Parathyroid adenoma (tissue), 2 donors: ENCODE data around the gene SLC11A2.

ENCODE experiments used
- H2AFZ ChIP-seq: fragments of 300-600 bp; sonication (generic); one replicate; pipeline ENCODE4 v1.7.0; 2017; ENCODE audit warnings: antibody characterized with exemption, mild to moderate bottlenecking
- H3K27ac ChIP-seq: fragments of 300-600 bp; sonication (generic); one replicate; pipeline ENCODE4 v1.7.0; 2017
- H3K27me3 ChIP-seq: fragments of 300-600 bp; sonication (generic); one replicate; pipeline ENCODE4 v1.7.0; 2017; ENCODE audit warnings: low read length; ENCODE audit not compliant: control insufficient read depth, insufficient read depth
- H3K36me3 ChIP-seq: fragments of 300-600 bp; sonication (generic); one replicate; pipeline ENCODE4 v1.7.0; 2017; ENCODE audit warnings: low read length; ENCODE audit not compliant: control insufficient read depth, insufficient read depth
- H3K4me1 ChIP-seq: fragments of 300-600 bp; sonication (generic); one replicate; pipeline ENCODE4 v1.7.0; 2017; ENCODE audit warnings: control low read depth
- H3K4me2 ChIP-seq: fragments of 300-600 bp; sonication (generic); one replicate; pipeline ENCODE4 v1.7.0; 2017; ENCODE audit warnings: low read length
- H3K4me3 ChIP-seq: fragments of 300-600 bp; sonication (generic); one replicate; pipeline ENCODE4 v1.7.0; 2017; ENCODE audit warnings: low read depth, low read length
- H3K79me2 ChIP-seq: fragments of 300-600 bp; sonication (generic); one replicate; pipeline ENCODE4 v1.7.0; 2017; ENCODE audit warnings: control low read depth
- H3K9ac ChIP-seq: fragments of 300-600 bp; sonication (generic); one replicate; pipeline ENCODE4 v1.7.0; 2017; ENCODE audit warnings: mild to moderate bottlenecking
- H3K9me3 ChIP-seq: fragments of 300-600 bp; sonication (generic); one replicate; pipeline ENCODE4 v1.7.0; 2017; ENCODE audit warnings: low read length; ENCODE audit not compliant: control insufficient read depth
- TF ChIP-seq, protein P1 (sequence below): fragments of 300-600 bp; sonication (generic); IDR thresholded peaks from one replicate; pipeline ENCODE4 v1.7.0; 2017; ENCODE audit warnings: antibody characterized with exemption, mild to moderate bottlenecking
- donor health status: primary hyperparathyroidism.

SLC11A2 gene

DNA sequence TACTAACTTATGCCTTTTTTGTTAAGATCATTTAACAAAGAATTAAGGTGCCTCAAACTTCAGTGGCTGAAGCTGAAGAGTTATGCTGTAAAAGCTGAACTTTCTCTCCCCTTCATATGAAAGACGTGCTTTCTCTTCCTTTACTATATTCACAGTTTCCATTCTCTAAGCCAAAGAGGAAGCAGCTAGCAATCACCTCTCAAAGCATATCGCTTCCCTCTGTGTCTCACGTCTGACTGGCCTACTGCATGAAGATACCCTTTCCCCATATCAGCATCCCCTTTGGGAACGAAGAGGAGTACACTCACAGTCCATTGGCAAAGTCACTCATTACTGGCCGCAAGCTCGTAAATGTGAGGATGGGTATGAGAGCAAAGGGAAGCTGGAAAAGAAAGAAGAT lies 34.9 kb downstream of the SLC11A2 start:
- Histone ChIP-seq H3K27ac (no peak overlapping the region), H3K4me2 (no peak overlapping the region), H2AFZ (no peak overlapping the region), H3K79me2 (no peaks in the 10 kb centered on the region), H3K4me3 (no peak overlapping the region), H3K27me3 (no peaks in the 10 kb centered on the region), H3K36me3 (no peaks in the 10 kb centered on the region), H3K4me1 (no peaks in the 10 kb centered on the region), H3K9me3 (no peaks in the 10 kb centered on the region), H3K9ac (no peak overlapping the region)
- TF ChIP-seq, protein P1, sequence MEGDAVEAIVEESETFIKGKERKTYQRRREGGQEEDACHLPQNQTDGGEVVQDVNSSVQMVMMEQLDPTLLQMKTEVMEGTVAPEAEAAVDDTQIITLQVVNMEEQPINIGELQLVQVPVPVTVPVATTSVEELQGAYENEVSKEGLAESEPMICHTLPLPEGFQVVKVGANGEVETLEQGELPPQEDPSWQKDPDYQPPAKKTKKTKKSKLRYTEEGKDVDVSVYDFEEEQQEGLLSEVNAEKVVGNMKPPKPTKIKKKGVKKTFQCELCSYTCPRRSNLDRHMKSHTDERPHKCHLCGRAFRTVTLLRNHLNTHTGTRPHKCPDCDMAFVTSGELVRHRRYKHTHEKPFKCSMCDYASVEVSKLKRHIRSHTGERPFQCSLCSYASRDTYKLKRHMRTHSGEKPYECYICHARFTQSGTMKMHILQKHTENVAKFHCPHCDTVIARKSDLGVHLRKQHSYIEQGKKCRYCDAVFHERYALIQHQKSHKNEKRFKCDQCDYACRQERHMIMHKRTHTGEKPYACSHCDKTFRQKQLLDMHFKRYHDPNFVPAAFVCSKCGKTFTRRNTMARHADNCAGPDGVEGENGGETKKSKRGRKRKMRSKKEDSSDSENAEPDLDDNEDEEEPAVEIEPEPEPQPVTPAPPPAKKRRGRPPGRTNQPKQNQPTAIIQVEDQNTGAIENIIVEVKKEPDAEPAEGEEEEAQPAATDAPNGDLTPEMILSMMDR: no peak

DNA sequence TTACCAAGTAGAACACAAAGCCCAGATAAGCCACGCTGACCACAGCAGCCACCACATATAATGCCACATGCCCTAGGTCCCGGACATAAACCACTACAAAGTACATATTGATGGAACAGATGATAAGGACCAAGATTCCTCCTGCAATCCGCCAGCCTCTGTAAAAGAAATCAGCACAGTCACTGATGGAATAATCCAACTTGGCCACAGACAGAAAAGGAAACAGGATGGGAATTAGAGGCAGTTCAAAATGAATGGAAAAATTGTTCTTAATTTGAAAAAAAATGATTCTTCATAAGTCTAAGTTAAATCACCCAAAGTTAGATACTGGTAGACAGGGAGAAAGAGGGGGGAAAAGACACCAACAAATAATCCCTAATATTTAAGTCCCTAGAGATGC lies 35.4 kb downstream of the SLC11A2 start:
- Histone ChIP-seq H3K4me1 (no peaks in the 10 kb centered on the region), H3K79me2 (no peaks in the 10 kb centered on the region), H3K27ac (no peak overlapping the region), H3K27me3 (no peaks in the 10 kb centered on the region), H3K9ac (no peak overlapping the region), H3K36me3 (no peaks in the 10 kb centered on the region), H3K9me3 (no peaks in the 10 kb centered on the region), H2AFZ (no peak overlapping the region), H3K4me3 (no peak overlapping the region), H3K4me2 (no peak overlapping the region)
- TF ChIP-seq, protein P1: no peak

DNA sequence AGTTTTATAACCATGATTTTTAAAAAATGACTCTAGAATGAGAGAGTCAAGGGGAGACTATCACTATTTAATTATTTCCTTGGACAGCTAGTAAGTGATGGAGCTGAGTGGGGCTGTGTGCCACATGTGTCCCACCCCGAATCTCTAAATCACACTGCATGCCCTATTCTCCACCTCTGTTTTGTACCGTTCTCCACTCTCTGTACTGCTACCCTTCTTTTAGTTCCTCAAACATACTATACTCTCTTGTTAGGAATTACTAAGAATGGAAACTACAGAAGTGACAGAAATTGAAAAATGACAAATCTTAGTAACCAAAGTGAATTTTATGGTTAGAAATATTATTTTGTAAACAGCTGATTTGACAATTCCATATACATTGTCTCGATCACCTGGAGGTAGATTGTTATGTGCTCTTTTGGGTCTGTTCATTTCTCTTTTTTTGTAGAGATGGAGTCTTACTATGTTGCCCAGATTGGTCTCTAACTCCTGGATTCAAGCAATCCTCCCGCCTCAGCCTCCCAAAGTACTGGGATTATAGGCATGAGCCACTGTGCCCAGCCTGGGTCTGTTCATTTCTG lies 35.9 kb downstream of the SLC11A2 start:
- Histone ChIP-seq H3K4me3 (no peak overlapping the region), H3K79me2 (no peaks in the 10 kb centered on the region), H2AFZ (no peak overlapping the region), H3K9me3 (no peaks in the 10 kb centered on the region), H3K27ac (no peak overlapping the region), H3K27me3 (no peaks in the 10 kb centered on the region), H3K9ac (no peak overlapping the region), H3K4me1 (no peaks in the 10 kb centered on the region), H3K4me2 (no peak overlapping the region), H3K36me3 (no peaks in the 10 kb centered on the region)
- TF ChIP-seq, protein P1: no peak

DNA sequence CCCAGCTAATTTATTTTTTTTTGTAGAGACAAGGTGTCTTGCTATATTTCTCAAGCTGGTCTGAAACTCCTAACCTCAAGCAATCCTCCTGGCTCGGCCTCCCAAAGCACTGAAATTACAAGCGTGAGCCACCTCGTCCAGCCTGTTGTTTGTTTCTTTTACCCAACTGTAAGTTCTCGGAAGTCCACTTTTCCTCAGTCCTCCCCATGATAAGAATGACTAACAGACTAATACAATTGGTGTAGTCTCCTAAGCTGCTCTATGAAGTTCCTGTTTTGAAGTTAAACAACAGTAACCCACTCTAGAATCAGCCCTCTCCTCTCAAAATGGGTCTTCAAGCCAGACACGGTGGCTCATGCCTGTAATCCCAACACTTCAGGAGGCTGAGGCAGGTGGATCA lies 37.3 kb downstream of the SLC11A2 start:
- H3K4me2 ChIP-seq: no peak overlapping the region
- H3K4me3 ChIP-seq: no peak overlapping the region
- no peak overlapping the region for H2AFZ ChIP-seq
- no peaks in the 10 kb centered on the region for H3K4me1 ChIP-seq
- H3K27me3 ChIP-seq: no peaks in the 10 kb centered on the region
- H3K79me2 ChIP-seq: no peaks in the 10 kb centered on the region
- no peak overlapping the region for H3K9ac ChIP-seq
- no peak overlapping the region for H3K27ac ChIP-seq
- no peaks in the 10 kb centered on the region for H3K36me3 ChIP-seq
- TF ChIP-seq, protein P1: no peak
- no peaks in the 10 kb centered on the region for H3K9me3 ChIP-seq

DNA sequence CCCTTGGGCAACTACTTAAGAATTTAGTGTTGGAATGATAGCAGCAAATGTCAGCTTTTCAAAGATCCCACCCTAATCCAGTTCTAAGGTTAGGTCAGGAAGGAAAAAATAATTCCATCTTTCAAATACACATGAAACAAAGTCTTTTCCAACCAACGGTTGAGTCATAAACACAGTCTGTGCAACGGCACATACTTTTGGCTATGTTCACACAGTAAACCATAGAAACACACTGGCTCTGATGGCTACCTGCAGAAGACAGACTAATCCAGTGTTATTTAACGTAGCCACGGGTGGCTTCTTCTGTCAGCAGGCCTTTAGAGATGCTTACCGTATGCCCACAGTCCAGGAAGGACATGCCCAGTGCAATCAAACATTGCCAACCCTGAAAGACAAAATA lies 38.1 kb downstream of the SLC11A2 start:
- TF ChIP-seq, protein P1: no peak
- Histone ChIP-seq H3K9ac (no peak overlapping the region), H3K27me3 (no peaks in the 10 kb centered on the region), H3K4me2 (no peak overlapping the region), H3K27ac (no peak overlapping the region), H3K4me1 (no peaks in the 10 kb centered on the region), H2AFZ (no peak overlapping the region), H3K36me3 (no peaks in the 10 kb centered on the region), H3K4me3 (no peak overlapping the region), H3K79me2 (no peaks in the 10 kb centered on the region), H3K9me3 (no peaks in the 10 kb centered on the region)
